H9 (cell line): Measurements from ENCODE around the gene ABHD11. TPM values are rescaled to one million over a fixed set of nuclear protein-coding genes. Genes with fewer than 3 reads are reported as not detected.

Experiments used
- DNase-seq: peaks from one replicate; pipeline ENCODE4 v3.0.0-alpha.2; 2017
- H2AFZ ChIP-seq: one replicate; pipeline ENCODE4 v1.6.1; 2013; ENCODE audit warnings: mild to moderate bottlenecking, low read length, control low read depth, moderate library complexity
- H2AK5ac ChIP-seq: 2 replicates; pipeline ENCODE4 v1.6.1; 2013; ENCODE audit warnings: low read length, control low read depth, mixed read lengths; ENCODE audit not compliant: insufficient read length
- H2BK120ac ChIP-seq: one replicate; pipeline ENCODE4 v1.6.1; 2013; ENCODE audit warnings: low read depth, mild to moderate bottlenecking, low read length, control low read depth, inconsistent platforms; ENCODE audit not compliant: poor library complexity, severe bottlenecking
- H2BK12ac ChIP-seq: 2 replicates; pipeline ENCODE4 v1.6.1; 2013; ENCODE audit warnings: low read length, control low read depth, mixed read lengths, low read depth; ENCODE audit not compliant: insufficient read length
- H2BK15ac ChIP-seq: 2 replicates; pipeline ENCODE4 v1.6.1; 2013; ENCODE audit warnings: low read depth, low read length, control low read depth
- H2BK20ac ChIP-seq: one replicate; pipeline ENCODE4 v1.6.1; 2013; ENCODE audit warnings: low read depth, mild to moderate bottlenecking, low read length, control low read depth, inconsistent platforms; ENCODE audit not compliant: poor library complexity, severe bottlenecking
- H2BK5ac ChIP-seq: 2 replicates; pipeline ENCODE4 v1.6.1; 2013; ENCODE audit warnings: low read length, control low read depth, mixed read lengths; ENCODE audit not compliant: insufficient read length
- H3K14ac ChIP-seq: 2 replicates; pipeline ENCODE4 v1.6.1; 2013; ENCODE audit warnings: low read length, control low read depth; ENCODE audit not compliant: insufficient read depth
- H3K18ac ChIP-seq: 2 replicates; pipeline ENCODE4 v1.6.1; 2013; ENCODE audit warnings: low read depth, mild to moderate bottlenecking, mixed read lengths, low read length, control low read depth; ENCODE audit not compliant: insufficient read length
- H3K23ac ChIP-seq: 2 replicates; pipeline ENCODE4 v1.6.1; 2013; ENCODE audit warnings: low read length, control low read depth, mixed read lengths, low read depth; ENCODE audit not compliant: insufficient read length
- H3K23me2 ChIP-seq: 2 replicates; pipeline ENCODE4 v1.6.1; 2013; ENCODE audit warnings: low read depth, mild to moderate bottlenecking, mixed read lengths, low read length, control low read depth; ENCODE audit not compliant: insufficient read length, poor library complexity, severe bottlenecking
- H3K27ac ChIP-seq: 2 replicates; pipeline ENCODE4 v1.5.1; 2013; ENCODE audit warnings: low read length, control low read depth, mixed read lengths, low read depth; ENCODE audit not compliant: insufficient read length
- H3K27me3 ChIP-seq: 2 replicates; pipeline ENCODE4 v1.6.1; 2013; ENCODE audit warnings: low read length, control low read depth, inconsistent platforms; ENCODE audit not compliant: insufficient read depth
- H3K4ac ChIP-seq: 2 replicates; pipeline ENCODE4 v1.6.1; 2013; ENCODE audit warnings: low read depth, mild to moderate bottlenecking, control low read depth, inconsistent platforms, low read length, moderate library complexity
- H3K4me1 ChIP-seq: 2 replicates; pipeline ENCODE4 v1.6.1; 2013; ENCODE audit warnings: low read length, control low read depth, inconsistent platforms; ENCODE audit not compliant: insufficient read depth
- H3K4me2 ChIP-seq: 2 replicates; pipeline ENCODE4 v1.6.1; 2013; ENCODE audit warnings: low read length, control low read depth, mixed read lengths; ENCODE audit not compliant: insufficient read length, insufficient read depth
- H3K56ac ChIP-seq: 2 replicates; pipeline ENCODE4 v1.6.1; 2013; ENCODE audit warnings: low read depth, mild to moderate bottlenecking, mixed read lengths, low read length, control low read depth; ENCODE audit not compliant: insufficient read length
- H3K79me1 ChIP-seq: 2 replicates; pipeline ENCODE4 v1.6.1; 2013; ENCODE audit warnings: low read depth, mild to moderate bottlenecking, moderate library complexity, low read length, control low read depth, inconsistent platforms; ENCODE audit not compliant: insufficient read depth, poor library complexity, severe bottlenecking
- H3K79me2 ChIP-seq: 2 replicates; pipeline ENCODE4 v1.6.1; 2013; ENCODE audit warnings: low read length, control low read depth, inconsistent platforms; ENCODE audit not compliant: insufficient read depth
- H3K9ac ChIP-seq: 2 replicates; pipeline ENCODE4 v1.6.1; 2013; ENCODE audit warnings: low read length, control low read depth, mixed read lengths; ENCODE audit not compliant: insufficient read length; ENCODE audit errors: extremely low read depth
- H3K9me3 ChIP-seq: one replicate; pipeline ENCODE4 v1.6.1; 2013; ENCODE audit warnings: low read depth, low read length, inconsistent platforms; ENCODE audit not compliant: control insufficient read depth
- H3T11ph ChIP-seq: one replicate; pipeline ENCODE4 v1.6.1; 2013; ENCODE audit warnings: mild to moderate bottlenecking, low read length, control low read depth, inconsistent platforms
- H4K20me1 ChIP-seq: one replicate; pipeline ENCODE4 v1.6.1; 2013; ENCODE audit not compliant: control insufficient read depth, insufficient read length, insufficient read depth
- H4K5ac ChIP-seq: 2 replicates; pipeline ENCODE4 v1.6.1; 2013; ENCODE audit warnings: low read depth, mild to moderate bottlenecking, mixed read lengths, low read length, control low read depth; ENCODE audit not compliant: insufficient read length
- H4K8ac ChIP-seq: replicated peaks from 2 replicates; pipeline ENCODE4 v1.6.1; 2013; ENCODE audit warnings: low read length, control low read depth, mixed read lengths, low read depth; ENCODE audit not compliant: insufficient read length
- H4K91ac ChIP-seq: 2 replicates; pipeline ENCODE4 v1.6.1; 2013; ENCODE audit warnings: low read depth, mild to moderate bottlenecking, moderate library complexity, mixed read lengths, low read length, control low read depth; ENCODE audit not compliant: insufficient read length
- H3K27ac Mint-ChIP-seq, 3 experiments: 2 replicates in 2 of 3; 3 replicates in 1 of 3; pipeline ENCODE4 v1.8.0; 2020 to 2021; ENCODE audit warnings: mixed read lengths in 3 of 3, mild to moderate bottlenecking in 1 of 3, moderate library complexity in 1 of 3
- H3K27me3 Mint-ChIP-seq: 2 replicates; pipeline ENCODE4 v1.8.0; 2021; ENCODE audit warnings: low read depth, mild to moderate bottlenecking, moderate library complexity, mixed read lengths
- H3K36me3 Mint-ChIP-seq, 3 experiments: 2 replicates in 2 of 3; 3 replicates in 1 of 3; pipeline ENCODE4 v1.8.0; 2020 to 2021; ENCODE audit warnings: low read depth in 3 of 3, mixed read lengths in 3 of 3; ENCODE audit not compliant: insufficient read depth in 1 of 3
- H3K4me1 Mint-ChIP-seq, 2 experiments: 2 replicates each; pipeline ENCODE4 v1.8.0; 2020; ENCODE audit warnings: mixed read lengths in 2 of 2
- H3K4me3 Mint-ChIP-seq, 2 experiments: 2 replicates in 1 of 2; 3 replicates in 1 of 2; pipeline ENCODE4 v1.8.0; 2020 to 2021; ENCODE audit warnings: mild to moderate bottlenecking in 2 of 2, mixed read lengths in 2 of 2, moderate library complexity in 1 of 2
- H3K9me3 Mint-ChIP-seq, 2 experiments: 2 replicates in 1 of 2; 3 replicates in 1 of 2; pipeline ENCODE4 v1.8.0; 2020; ENCODE audit warnings: mild to moderate bottlenecking in 2 of 2, mixed read lengths in 2 of 2, moderate library complexity in 1 of 2
- CTCF ChIP-seq: fragments of 200-600 bp; sonication (generic); conservative IDR thresholded peaks from 3 replicates; pipeline ENCODE4 v1.8.0; 2021; ENCODE audit warnings: antibody characterized with exemption, mild to moderate bottlenecking
- WGBS: extraction: QIAGEN DNeasy Blood & Tissue Kit; methylation state at CpG from one replicate; pipeline ENCODE4 v1.1.7; 2013; ENCODE audit warnings: missing lambda C conversion rate, low lambda C conversion rate, mixed read lengths; ENCODE audit not compliant: insufficient read length; ENCODE audit errors: extremely low coverage; 5-methylcytosine and 5-hydroxymethylcytosine counted together
- total RNA-seq: library from RNA; stranded (reverse); gene quantifications from 2 replicates; pipeline ENCODE4 v1.2.1, GENCODE V29; 2021

Gene ABHD11
- total RNA-seq, 1 experiment from 2014 or later = 34.4 TPM

GRCh38 chr7:73716318-73716890, 22.2 kb downstream of the ABHD11 start:
- no peak overlapping the region for H2BK12ac ChIP-seq

More at GRCh38 chr7:73716318-73716890, 22.2 kb downstream of the ABHD11 start:
- Mint-ChIP-seq H3K36me3 (peaks cover 0 to 2% (median 0%) of the 10 kb centered on the region in 3 experiments; a peak in 2 of 7 replicates), H3K9me3 (no peaks in the 10 kb centered on the region; a peak in 1 of 5 replicates), H3K27me3 (peaks cover 31% of the 10 kb centered on the region), H3K4me3 (no peak overlapping the region), H3K4me1 (peaks cover 0 to 10% of the 10 kb centered on the region in 2 experiments; a peak in 2 of 4 replicates), H3K27ac (no peak overlapping the region)
- Histone ChIP-seq H2AFZ (no peak overlapping the region), H2BK120ac (no peak overlapping the region), H3K27me3 (peaks cover 3% of the 10 kb centered on the region; the same call in 1 of the 2 replicates), H3K14ac (no peak overlapping the region), H4K8ac (no peak overlapping the region), H3K23ac (no peak overlapping the region), H4K20me1 (no peaks in the 10 kb centered on the region), H3K18ac (no peak overlapping the region), H3T11ph (no peak overlapping the region), H3K4me1 (no peaks in the 10 kb centered on the region), H2AK5ac (no peak overlapping the region), H2BK20ac (no peak overlapping the region), H3K4ac (no peak overlapping the region), H3K27ac (no peak overlapping the region), H4K91ac (no peak overlapping the region), H3K9ac (no peak overlapping the region), H3K9me3 (no peaks in the 10 kb centered on the region), H4K5ac (no peak overlapping the region), H3K79me2 (no peaks in the 10 kb centered on the region), H2BK5ac (no peak overlapping the region), H3K23me2 (peaks cover 9% of the 10 kb centered on the region), H3K4me2 (no peak overlapping the region), H3K56ac (no peak overlapping the region), H2BK15ac (no peak overlapping the region), H3K79me1 (no peaks in the 10 kb centered on the region)
- DNase-seq = no peak
- no peak for TF ChIP-seq CTCF
- no CpG with 5 or more reads among the region's 4 CpGs for WGBS
